ENCODE measurements around the gene SLC24A3. TPM values are rescaled to one million over a fixed set of nuclear protein-coding genes. Genes with fewer than 3 reads are reported as not detected.

Gene SLC24A3
- total and polyA plus RNA-seq, 2 of the 13 experiments (the other 11 are each of a cell fraction or from before 2014, with no cell fraction given), result not detected

DNA sequence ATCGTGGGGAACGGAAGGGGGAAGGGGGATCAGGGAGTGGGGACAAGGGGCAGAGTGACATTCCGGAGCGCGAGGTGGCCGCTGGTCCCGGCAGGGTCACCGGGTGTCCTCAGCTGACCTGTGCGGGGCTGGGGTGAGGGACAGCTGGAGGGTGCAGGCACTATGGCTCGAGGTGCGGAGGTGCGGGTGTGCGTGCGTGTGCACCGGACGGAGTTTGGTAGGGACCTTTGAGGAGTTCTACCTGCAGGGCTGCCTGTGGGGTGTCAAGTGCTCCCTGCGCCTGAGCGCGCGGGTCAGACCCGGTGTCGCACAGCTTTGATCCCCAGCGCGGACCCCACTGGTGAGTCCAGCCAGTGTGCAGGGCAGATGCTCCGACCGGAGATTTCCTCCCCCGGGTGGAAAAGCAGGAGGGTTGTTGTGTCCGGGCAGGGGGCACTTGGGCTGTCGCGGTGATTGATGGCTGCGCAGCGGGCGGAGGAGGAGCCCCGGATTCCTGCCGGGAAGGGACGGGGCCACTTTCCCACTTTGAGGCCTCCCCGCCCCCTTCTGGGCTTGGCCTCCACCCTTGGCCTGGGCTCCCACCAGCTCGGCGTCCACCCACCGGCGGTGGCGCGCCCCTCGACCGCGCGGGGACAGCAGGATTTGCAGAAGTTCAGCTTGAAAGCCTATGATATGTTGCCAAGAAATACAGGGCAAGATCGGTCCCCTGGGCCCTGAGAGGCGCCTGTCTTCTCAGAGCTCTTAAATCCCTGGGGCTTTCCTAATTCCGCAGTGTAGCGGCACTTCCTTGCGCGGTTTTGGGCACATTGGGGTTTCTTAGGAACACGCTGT lies 546.3 kb downstream of the SLC24A3 start (continued):
- TF ChIP-seq EEA1 (CRISPR knock-in tag; IDR thresholded peaks at IDR 0.05; ENCODE audit: borderline replicate concordance) (no peak), HNF4G (IDR thresholded peaks at IDR 0.05; ENCODE audit: borderline replicate concordance, low read depth, low read length) (no peak), HNF4G (CRISPR knock-in tag; IDR thresholded peaks at IDR 0.05; ENCODE audit: borderline replicate concordance, low read depth) (no peak), HOXA9 (CRISPR knock-in tag; IDR thresholded peaks at IDR 0.05; ENCODE audit: borderline replicate concordance) (0 out of 2 replicates have a peak, but pooled peaks have one; percentile 56), ZNF777 (CRISPR knock-in tag; IDR thresholded peaks at IDR 0.05) (peak; percentile 75; the same call in 1 of the 2 replicates), FOXK2 (IDR thresholded peaks at IDR 0.05) (no peak), DNMT3B (CRISPR knock-in tag; conservative IDR thresholded peaks at IDR 0.05) (no peak), ZNF484 (CRISPR knock-in tag; IDR thresholded peaks at IDR 0.05; ENCODE audit: borderline replicate concordance, low read depth) (no peak), GABPA (IDR thresholded peaks at IDR 0.05; ENCODE audit: low read depth, low read length) (peak; percentile 44), GABPA (CRISPR knock-in tag; IDR thresholded peaks at IDR 0.05; ENCODE audit: low read depth) (no peak), TBP (CRISPR knock-in tag; IDR thresholded peaks at IDR 0.05) (no peak), ZNF547 (CRISPR knock-in tag; IDR thresholded peaks at IDR 0.05) (peak; percentile 73; the same call in 1 of the 2 replicates), CENPBD1 (CRISPR knock-in tag; IDR thresholded peaks at IDR 0.05; ENCODE audit: borderline replicate concordance, low read depth) (no peak), ZBTB44 (CRISPR knock-in tag; IDR thresholded peaks at IDR 0.05) (no peak), ZNF550 (CRISPR knock-in tag; IDR thresholded peaks at IDR 0.05; ENCODE audit: borderline replicate concordance) (no peak; the same call in 1 of the 2 replicates), POLR2G (IDR thresholded peaks at IDR 0.05; ENCODE audit: low read depth, low read length) (peak; percentile 71; the same call in 1 of the 2 replicates), RFX1 (IDR thresholded peaks at IDR 0.05) (no peak), CREM (IDR thresholded peaks at IDR 0.05) (no peak), CREM (CRISPR knock-in tag; IDR thresholded peaks at IDR 0.05) (no peak), ZNF530 (CRISPR knock-in tag; IDR thresholded peaks at IDR 0.05; ENCODE audit: low read depth) (no peak), TCF7 (IDR thresholded peaks at IDR 0.05; ENCODE audit: low read depth) (no peak; the same call in 1 of the 2 replicates), ZNF703 (CRISPR knock-in tag; IDR thresholded peaks at IDR 0.05; ENCODE audit: borderline replicate concordance) (peak; percentile 45; the same call in 1 of the 2 replicates)
- TF ChIP-seq, protein P1, sequence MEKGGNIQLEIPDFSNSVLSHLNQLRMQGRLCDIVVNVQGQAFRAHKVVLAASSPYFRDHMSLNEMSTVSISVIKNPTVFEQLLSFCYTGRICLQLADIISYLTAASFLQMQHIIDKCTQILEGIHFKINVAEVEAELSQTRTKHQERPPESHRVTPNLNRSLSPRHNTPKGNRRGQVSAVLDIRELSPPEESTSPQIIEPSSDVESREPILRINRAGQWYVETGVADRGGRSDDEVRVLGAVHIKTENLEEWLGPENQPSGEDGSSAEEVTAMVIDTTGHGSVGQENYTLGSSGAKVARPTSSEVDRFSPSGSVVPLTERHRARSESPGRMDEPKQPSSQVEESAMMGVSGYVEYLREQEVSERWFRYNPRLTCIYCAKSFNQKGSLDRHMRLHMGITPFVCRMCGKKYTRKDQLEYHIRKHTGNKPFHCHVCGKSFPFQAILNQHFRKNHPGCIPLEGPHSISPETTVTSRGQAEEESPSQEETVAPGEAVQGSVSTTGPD (CRISPR knock-in tag; IDR thresholded peaks at IDR 0.05), result no peak
- TF ChIP-seq, protein P2, sequence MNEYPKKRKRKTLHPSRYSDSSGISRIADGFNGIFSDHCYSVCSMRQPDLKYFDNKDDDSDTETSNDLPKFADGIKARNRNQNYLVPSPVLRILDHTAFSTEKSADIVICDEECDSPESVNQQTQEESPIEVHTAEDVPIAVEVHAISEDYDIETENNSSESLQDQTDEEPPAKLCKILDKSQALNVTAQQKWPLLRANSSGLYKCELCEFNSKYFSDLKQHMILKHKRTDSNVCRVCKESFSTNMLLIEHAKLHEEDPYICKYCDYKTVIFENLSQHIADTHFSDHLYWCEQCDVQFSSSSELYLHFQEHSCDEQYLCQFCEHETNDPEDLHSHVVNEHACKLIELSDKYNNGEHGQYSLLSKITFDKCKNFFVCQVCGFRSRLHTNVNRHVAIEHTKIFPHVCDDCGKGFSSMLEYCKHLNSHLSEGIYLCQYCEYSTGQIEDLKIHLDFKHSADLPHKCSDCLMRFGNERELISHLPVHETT (CRISPR knock-in tag; conservative IDR thresholded peaks at IDR 0.05), result no peak
